Measurements from ENCODE around the gene TBX1.

TBX1 gene

GRCh38 chr22:19809741-19810140, 49.2 kb downstream of the TBX1 start:
- H3K9ac ChIP-seq, result no peak overlapping the region
- no peaks in the 10 kb centered on the region for H3K79me2 ChIP-seq (ENCODE audit: insufficient read depth, low read depth)
- H3K27me3 ChIP-seq (ENCODE audit: insufficient read depth, low read depth), result no peaks in the 10 kb centered on the region
- no peak overlapping the region for H3K4me3 ChIP-seq (IDR thresholded peaks at IDR 0.05; ENCODE audit: insufficient read depth, low read depth, low read length)
- H4K20me1 ChIP-seq (ENCODE audit: insufficient read depth), result no peaks in the 10 kb centered on the region
- no peaks in the 10 kb centered on the region for H3K4me1 ChIP-seq (ENCODE audit: low read depth, poor library complexity, severe bottlenecking)
- no peak overlapping the region for H3K4me2 ChIP-seq
- TF ChIP-seq CTCF (conservative IDR thresholded peaks at IDR 0.05; ENCODE audit: low read depth, low read length), result no peak
- no peak overlapping the region for H2AFZ ChIP-seq (ENCODE audit: low read depth)
- H3K27ac ChIP-seq, result no peak overlapping the region
- no peaks in the 10 kb centered on the region for H3K36me3 ChIP-seq (ENCODE audit: insufficient read depth)

GRCh38 chr22:19810381-19811201, 50.0 kb downstream of the TBX1 start:
- H3K9ac ChIP-seq, result no peak overlapping the region
- no peak overlapping the region for H3K4me3 ChIP-seq (IDR thresholded peaks at IDR 0.05; ENCODE audit: insufficient read depth, low read depth, low read length)
- no peaks in the 10 kb centered on the region for H3K4me1 ChIP-seq (ENCODE audit: low read depth, poor library complexity, severe bottlenecking)
- no peaks in the 10 kb centered on the region for H4K20me1 ChIP-seq (ENCODE audit: insufficient read depth)
- no peaks in the 10 kb centered on the region for H3K79me2 ChIP-seq (ENCODE audit: insufficient read depth, low read depth)
- H3K27ac ChIP-seq, result no peak overlapping the region
- no peak overlapping the region for H3K4me2 ChIP-seq
- no peak for TF ChIP-seq CTCF (conservative IDR thresholded peaks at IDR 0.05; ENCODE audit: low read depth, low read length)
- no peak overlapping the region for H2AFZ ChIP-seq (ENCODE audit: low read depth)
- no peaks in the 10 kb centered on the region for H3K27me3 ChIP-seq (ENCODE audit: insufficient read depth, low read depth)
- no peaks in the 10 kb centered on the region for H3K36me3 ChIP-seq (ENCODE audit: insufficient read depth)

GRCh38 chr22:19811211-19811621, 50.6 kb downstream of the TBX1 start:
- Histone ChIP-seq H2AFZ (ENCODE audit: low read depth) (no peak overlapping the region), H3K9ac (no peak overlapping the region), H3K27ac (no peak overlapping the region), H3K4me1 (ENCODE audit: low read depth, poor library complexity, severe bottlenecking) (no peaks in the 10 kb centered on the region), H3K27me3 (ENCODE audit: insufficient read depth, low read depth) (no peaks in the 10 kb centered on the region), H3K36me3 (ENCODE audit: insufficient read depth) (no peaks in the 10 kb centered on the region), H3K79me2 (ENCODE audit: insufficient read depth, low read depth) (no peaks in the 10 kb centered on the region), H3K4me2 (no peak overlapping the region), H4K20me1 (ENCODE audit: insufficient read depth) (no peaks in the 10 kb centered on the region), H3K4me3 (IDR thresholded peaks at IDR 0.05; ENCODE audit: insufficient read depth, low read depth, low read length) (no peak overlapping the region)
- TF ChIP-seq CTCF (conservative IDR thresholded peaks at IDR 0.05; ENCODE audit: low read depth, low read length), result no peak

GRCh38 chr22:19811811-19812771, 51.5 kb downstream of the TBX1 start:
- TF ChIP-seq CTCF (conservative IDR thresholded peaks at IDR 0.05; ENCODE audit: low read depth, low read length), result no peak
- no peak overlapping the region for H2AFZ ChIP-seq (ENCODE audit: low read depth)

More at GRCh38 chr22:19811811-19812771, 51.5 kb downstream of the TBX1 start:
- no peaks in the 10 kb centered on the region for H3K4me1 ChIP-seq (ENCODE audit: low read depth, poor library complexity, severe bottlenecking)
- no peak overlapping the region for H3K4me3 ChIP-seq (IDR thresholded peaks at IDR 0.05; ENCODE audit: insufficient read depth, low read depth, low read length)
- H3K9ac ChIP-seq, result no peak overlapping the region
- H3K4me2 ChIP-seq, result no peak overlapping the region
- H3K27ac ChIP-seq, result no peak overlapping the region
- H4K20me1 ChIP-seq (ENCODE audit: insufficient read depth), result no peaks in the 10 kb centered on the region
- H3K27me3 ChIP-seq (ENCODE audit: insufficient read depth, low read depth), result no peaks in the 10 kb centered on the region
- no peaks in the 10 kb centered on the region for H3K79me2 ChIP-seq (ENCODE audit: insufficient read depth, low read depth)
- no peaks in the 10 kb centered on the region for H3K36me3 ChIP-seq (ENCODE audit: insufficient read depth)
